K562 (cell line): ENCODE data around the gene LYPD4. TPM values are rescaled to one million over a fixed set of nuclear protein-coding genes. Genes with fewer than 3 reads are reported as not detected.

ENCODE experiments used
- ATAC-seq: fragments of 200-7000 bp; cut with Tn5 transposase; 3 replicates; pipeline ENCODE4 v1.9.1; 2020; ENCODE audit warnings: moderate library complexity
- BruUV-seq: library from RNA; stranded (reverse); fragments of 400-500 nt; replicated peaks from 2 replicates; lab custom pipeline; 2021; lab: Mats Ljungman, UMichigan
- CTCF ChIA-PET: fragments of 300-600 bp; formaldehyde crosslinking; extraction: SDS; loops from one replicate; lab custom pipeline; 2021; ENCODE audit warnings: low intra/inter-chr PET ratio; lab: Yijun Ruan, JAX
- POLR2A ChIA-PET: fragments of 300-600, 350-650 bp; sonication (Branson Sonifier 250); formaldehyde crosslinking; extraction: SDS; loops from one replicate; lab custom pipeline; 2021; ENCODE audit warnings: antibody characterized with exemption, inconsistent platforms; lab: Yijun Ruan, JAX
- DNase-seq, 4 experiments: peaks; one replicate each; pipeline versions ENCODE4 v3.0.0 to v3.0.0-alpha.2; 2011 to 2018; ENCODE audit warnings: low spot score in 3 of 4, mixed read lengths in 3 of 4; ENCODE audit errors: extremely low read depth in 1 of 4
- FAIRE-seq: peaks from 2 replicates; lab custom pipeline; 2011; peaks lifted over from hg19 to GRCh38; lab: Jason Lieb, UNC
- H2AFZ ChIP-seq: 2 replicates; pipeline ENCODE4 v1.6.0; 2011; ENCODE audit warnings: low read depth, low read length, control low read depth, inconsistent platforms
- H3K27ac ChIP-seq: fragments of 200-600 bp; 3 replicates; pipeline ENCODE4 v1.8.0; 2011; ENCODE audit warnings: low read depth, mild to moderate bottlenecking, control low read depth, inconsistent platforms, low read length, moderate library complexity, mixed read lengths; ENCODE audit errors: extremely low read depth
- H3K27me3 ChIP-seq, 2 experiments: fragments of 300-600 bp in 1 of 2; 2 replicates in 1 of 2; 3 replicates in 1 of 2; pipeline versions ENCODE4 v1.6.0 to v1.8.0; 2011; ENCODE audit warnings: inconsistent platforms in 2 of 2, low read length in 2 of 2, mild to moderate bottlenecking in 1 of 2, mixed read lengths in 1 of 2, moderate library complexity in 1 of 2; ENCODE audit not compliant: control insufficient read depth in 2 of 2, insufficient read depth in 2 of 2
- H3K36me3 ChIP-seq: fragments of 300-600 bp; 3 replicates; pipeline ENCODE4 v1.8.0; 2011; ENCODE audit warnings: mild to moderate bottlenecking, low read length, inconsistent platforms; ENCODE audit not compliant: control insufficient read depth, insufficient read depth
- H3K4me1 ChIP-seq, 2 experiments: fragments of 200-600 bp in 1 of 2; replicated peaks in 1 of 2; 2 replicates in 1 of 2; 3 replicates in 1 of 2; pipeline versions ENCODE4 v1.5.1 to v1.8.0; 2011; ENCODE audit warnings: inconsistent platforms in 2 of 2, low read length in 2 of 2, mild to moderate bottlenecking in 1 of 2, mixed read lengths in 1 of 2, moderate library complexity in 1 of 2; ENCODE audit not compliant: control insufficient read depth in 2 of 2, insufficient read depth in 2 of 2
- H3K4me2 ChIP-seq: 2 replicates; pipeline ENCODE4 v1.6.1; 2011; ENCODE audit warnings: low read length, control low read depth, inconsistent platforms, mixed read lengths; ENCODE audit not compliant: insufficient read depth
- H3K4me3 ChIP-seq: fragments of 200-600 bp; sonication (generic), shearing (Covaris generic); 2 replicates; pipeline ENCODE4 v1.5.1; 2016; ENCODE audit warnings: control low read depth, inconsistent platforms
- H3K79me2 ChIP-seq: fragments of 200-600 bp; 3 replicates; pipeline ENCODE4 v1.8.0; 2011; ENCODE audit warnings: low read length, inconsistent platforms; ENCODE audit not compliant: control insufficient read depth, insufficient read depth
- H3K9ac ChIP-seq, 2 experiments: 2 replicates each; pipeline versions ENCODE4 v1.6.0 to v1.6.1; 2011; ENCODE audit warnings: low read depth in 2 of 2, low read length in 2 of 2, control low read depth in 1 of 2, inconsistent platforms in 1 of 2, mild to moderate bottlenecking in 1 of 2, mixed read lengths in 1 of 2; ENCODE audit not compliant: insufficient read depth in 1 of 2
- H3K9me1 ChIP-seq: one replicate; pipeline ENCODE4 v1.6.0; 2011; ENCODE audit warnings: inconsistent platforms, mild to moderate bottlenecking, low read length, moderate library complexity; ENCODE audit not compliant: control insufficient read depth, insufficient read depth
- H3K9me3 ChIP-seq: replicated peaks from 2 replicates; pipeline ENCODE4 v1.5.1; 2011; ENCODE audit warnings: low read depth, low read length, inconsistent platforms; ENCODE audit not compliant: control insufficient read depth, insufficient read depth
- H4K20me1 ChIP-seq: replicated peaks from 2 replicates; pipeline ENCODE4 v1.6.1; 2011; ENCODE audit warnings: low read length, inconsistent platforms, mixed read lengths; ENCODE audit not compliant: control insufficient read depth, insufficient read depth
- ATF1 ChIP-seq, 2 experiments: fragments of 450-650 bp in 1 of 2; IDR thresholded peaks; 2 replicates each; pipeline ENCODE4 v1.6.1; 2016; ENCODE audit warnings: missing compliant biosample characterization in 1 of 2, missing genetic modification characterization in 1 of 2
- KLF10 ChIP-seq: fragments of 250-450 bp; sonication (Bioruptor Pico); IDR thresholded peaks from 2 replicates; pipeline ENCODE4 v1.6.1; 2021; ENCODE audit warnings: matching md5 sums
- PREB ChIP-seq: sonication (generic); formaldehyde crosslinking; IDR thresholded peaks from 2 replicates; pipeline ENCODE4 v1.8.1; 2023; ENCODE audit warnings: mild to moderate bottlenecking, missing genetic modification reagents
- RNF219 ChIP-seq: fragments of 250-450 bp; sonication (Bioruptor Pico); IDR thresholded peaks from 2 replicates; pipeline ENCODE4 v1.5.0; 2022; ENCODE audit warnings: mild to moderate bottlenecking
- ZKSCAN8 ChIP-seq: fragments of 200-800 bp; sonication (Bioruptor generic); IDR thresholded peaks from 2 replicates; pipeline ENCODE4 v1.6.1; 2016; ENCODE audit warnings: missing genetic modification characterization, missing compliant biosample characterization
- ZNF175 ChIP-seq: fragments of 200-800 bp; sonication (Bioruptor generic); IDR thresholded peaks from 2 replicates; pipeline ENCODE4 v1.6.1; 2016; ENCODE audit warnings: low read depth, mild to moderate bottlenecking, missing genetic modification characterization, missing compliant biosample characterization
- ZNF584 ChIP-seq: fragments of 200-800 bp; sonication (Bioruptor generic); IDR thresholded peaks from 2 replicates; pipeline ENCODE4 v1.6.1; 2016; ENCODE audit warnings: low read depth, mild to moderate bottlenecking, missing genetic modification characterization, missing compliant biosample characterization
- WGBS: fragments of 100-300 bp; shearing (Covaris generic); methylation state at CpG from one replicate; pipeline ENCODE4 v1.1.6; 2016; ENCODE audit warnings: low coverage, mixed read lengths; ENCODE audit not compliant: insufficient coverage; ENCODE audit errors: missing lambda C conversion rate; 5-methylcytosine and 5-hydroxymethylcytosine counted together
- in situ Hi-C: fragments of 300-500 bp; cut with MboI; formaldehyde crosslinking; loops from 4 replicates; pipeline ENCODE4 v1.15.0; 2018; ENCODE audit warnings: inconsistent platforms, mixed read lengths
- intact Hi-C: fragments of 100-400 bp; cut with micrococcal nuclease; formaldehyde crosslinking; loops from 2 replicates; pipeline ENCODE4 v1.14.2; 2022
- polyA plus RNA-seq, 8 experiments: library from polyadenylated mRNA; depleted of rRNA in 4 of 8; stranded (reverse) in 5 of 8; unstranded in 3 of 8; fragments of >200 nt; fragmentation: Nextera tagmentation in 2 of 8; fragmentation: Illumina TruSeq in 1 of 8; extraction: Ambion mirVana in 2 of 8; extraction: Trizol in 1 of 8; gene quantifications; 2 replicates each; pipeline versions ENCODE4 v1.2.1 to v1.2.3, GENCODE V29; 2011 to 2014; ENCODE audit warnings: inconsistent platforms in 1 of 8, missing spikeins in 1 of 8
- total RNA-seq, 7 experiments: library from RNA; depleted of rRNA in 6 of 7; stranded (reverse); fragments of >200 nt in 6 of 7; fragmentation: Illumina TruSeq in 2 of 7; extraction: Trizol in 2 of 7; gene quantifications; 2 replicates each; pipeline versions ENCODE4 v1.2.1 to v1.2.3, GENCODE V29; 2011 to 2021; ENCODE audit warnings: low replicate concordance in 1 of 7

LYPD4 gene
- total and polyA plus RNA-seq, 9 of the 15 experiments (the other 6 are each of a cell fraction or from before 2014, with no cell fraction given): 0.11 TPM; not detected in 8

GRCh38 chr19:41793414-41793727 lies 51.1 kb downstream of the LYPD4 start:
- ChIA-PET POLR2A (interaction anchor here (0.6 to 1.3 kb wide), 5 partner anchors 10 to 834 kb away, joined by 3 to 6 read pairs (median 4); partner anchors contain the start of gene RPS19), CTCF (interaction anchor here (0.7 to 2.0 kb wide), 5 partner anchors 28 to 164 kb away, joined by 4 to 16 read pairs (median 6); no protein-coding TSS in a partner anchor)
- no peak overlapping the region for H3K4me2 ChIP-seq
- no peaks in the 10 kb centered on the region for H4K20me1 ChIP-seq
- H3K9ac ChIP-seq: no peak overlapping the region
- H3K36me3 ChIP-seq: no peaks in the 10 kb centered on the region
- H3K4me3 ChIP-seq: no peak overlapping the region
- peaks cover 5 to 23% of the 10 kb centered on the region in 2 experiments; a peak in 4 of 5 replicates for H3K27me3 ChIP-seq
- no peak for FAIRE-seq
- no peaks in the 10 kb centered on the region for H3K9me1 ChIP-seq
- no peaks in the 10 kb centered on the region for H3K4me1 ChIP-seq
- TF ChIP-seq ZNF175 (CRISPR knock-in tag): no peak
- TF ChIP-seq ATF1 (CRISPR knock-in tag; IDR thresholded peaks at IDR 0.05): no peak
- 0 out of 2 replicates have a peak, but pooled peaks have one; percentile 0 for TF ChIP-seq ATF1 (tag; IDR thresholded peaks at IDR 0.05)
- TF ChIP-seq ZKSCAN8 (CRISPR knock-in tag): no peak
- no peak for TF ChIP-seq RNF219 (CRISPR knock-in tag)
- TF ChIP-seq PREB (CRISPR knock-in tag): no peak
- no peak for TF ChIP-seq KLF10
- TF ChIP-seq ZNF584 (CRISPR knock-in tag): no peak
- DNase-seq: no peak
- no peak overlapping the region for H2AFZ ChIP-seq
- H3K27ac ChIP-seq: no peak overlapping the region
- WGBS: 0% methylated on average over 1 of the region's 1 CpG
- intact Hi-C loops (loop anchor here (2.0 kb wide), 1 partner anchor 27 kb away; no protein-coding TSS in a partner anchor), in situ Hi-C loops (loop anchor here (10.0 kb wide), 1 partner anchor 161 kb away; the partner anchor contains the start of gene RABAC1)
- H3K9me3 ChIP-seq: no peaks in the 10 kb centered on the region
- ATAC-seq: no peak
- no TSS peak for BruUV-seq
- H3K79me2 ChIP-seq: no peaks in the 10 kb centered on the region
